Endothelial cell of umbilical vein (primary cell): Measurements from ENCODE around the gene LHPP. TPM values are rescaled to one million over a fixed set of nuclear protein-coding genes. Genes with fewer than 3 reads are reported as not detected.

ENCODE experiments used
- BruUV-seq: library from RNA; stranded (reverse); fragments of 400-500 nt; replicated peaks from 2 replicates; lab custom pipeline; 2021; lab: Mats Ljungman, UMichigan
- CTCF ChIA-PET: fragments of 300-600, 350-600 bp; sonication (Branson Sonifier 250); formaldehyde crosslinking; loops from one replicate; lab custom pipeline; 2021; ENCODE audit warnings: antibody characterized with exemption, inconsistent platforms; lab: Charles Lee
- POLR2A ChIA-PET: fragments of 300-600, 350-600 bp; sonication (Branson Sonifier 250); formaldehyde crosslinking; loops from one replicate; lab custom pipeline; 2021; ENCODE audit warnings: antibody characterized with exemption, inconsistent platforms; lab: Charles Lee
- DNase-seq: peaks from one replicate; pipeline ENCODE4 v3.0.0-alpha.2; 2011; ENCODE audit warnings: low read depth, low spot score
- FAIRE-seq: peaks from 2 replicates; lab custom pipeline; 2011; peaks lifted over from hg19 to GRCh38; lab: Jason Lieb, UNC
- H2AFZ ChIP-seq: 2 replicates; pipeline ENCODE4 v1.6.0; 2012; ENCODE audit warnings: low read depth, low read length, control low read depth, inconsistent platforms
- H3K27ac ChIP-seq: 2 replicates; pipeline ENCODE4 v1.5.1; 2011; ENCODE audit warnings: low read depth, mild to moderate bottlenecking, control low read depth, low read length, moderate library complexity; ENCODE audit not compliant: insufficient read depth
- H3K27me3 ChIP-seq, 2 experiments: 2 replicates each; pipeline versions ENCODE4 v1.6.0 to v1.6.1; 2011; ENCODE audit warnings: low read length in 2 of 2, mixed read lengths in 1 of 2; ENCODE audit not compliant: control insufficient read depth in 2 of 2, insufficient read depth in 2 of 2
- H3K36me3 ChIP-seq, 2 experiments: 2 replicates in 1 of 2; 3 replicates in 1 of 2; pipeline ENCODE4 v1.5.1; 2011; ENCODE audit warnings: low read length in 2 of 2, mild to moderate bottlenecking in 1 of 2, moderate library complexity in 1 of 2; ENCODE audit not compliant: control insufficient read depth in 2 of 2, insufficient read depth in 2 of 2; ENCODE audit errors: extremely low read depth in 1 of 2
- H3K4me1 ChIP-seq: 3 replicates; pipeline ENCODE4 v1.5.1; 2011; ENCODE audit warnings: mild to moderate bottlenecking, low read length; ENCODE audit not compliant: control insufficient read depth, insufficient read depth; ENCODE audit errors: extremely low read depth
- H3K4me2 ChIP-seq: 2 replicates; pipeline ENCODE4 v1.6.1; 2011; ENCODE audit warnings: low read length, control low read depth, mixed read lengths; ENCODE audit not compliant: insufficient read depth
- H3K4me3 ChIP-seq, 3 experiments: fragments of 200-600 bp in 1 of 3; sonication (generic), shearing (Covaris generic) in 1 of 3; replicated peaks in 1 of 3; 2 replicates each; pipeline ENCODE4 v1.5.1; 2011 to 2016; ENCODE audit warnings: control low read depth in 3 of 3, low read length in 3 of 3, mild to moderate bottlenecking in 2 of 3, inconsistent platforms in 1 of 3, low read depth in 1 of 3, moderate library complexity in 1 of 3; ENCODE audit not compliant: insufficient read depth in 1 of 3
- H3K79me2 ChIP-seq: 2 replicates; pipeline ENCODE4 v1.6.0; 2012; ENCODE audit warnings: low read length, inconsistent platforms; ENCODE audit not compliant: control insufficient read depth, insufficient read depth
- H3K9ac ChIP-seq: replicated peaks from 2 replicates; pipeline ENCODE3; 2011; ENCODE audit warnings: low read length, control low read depth; ENCODE audit not compliant: insufficient read depth; ENCODE audit errors: extremely low read depth
- H3K9me1 ChIP-seq: replicated peaks from 3 replicates; pipeline ENCODE4 v1.6.0; 2011; ENCODE audit warnings: mild to moderate bottlenecking, low read length; ENCODE audit not compliant: control insufficient read depth, insufficient read depth; ENCODE audit errors: extremely low read depth
- H3K9me3 ChIP-seq: replicated peaks from 2 replicates; pipeline ENCODE4 v1.5.1; 2012; ENCODE audit warnings: low read length, inconsistent platforms; ENCODE audit not compliant: control insufficient read depth, insufficient read depth
- H4K20me1 ChIP-seq: replicated peaks from 2 replicates; pipeline ENCODE3; 2011; ENCODE audit warnings: mild to moderate bottlenecking, low read length; ENCODE audit not compliant: control insufficient read depth, insufficient read depth; ENCODE audit errors: extremely low read depth
- EZH2 ChIP-seq: IDR thresholded peaks from 2 replicates; pipeline ENCODE4 v1.6.1; 2012; ENCODE audit warnings: borderline replicate concordance, low read depth, mild to moderate bottlenecking, moderate library complexity, low read length, inconsistent platforms; ENCODE audit not compliant: severe bottlenecking
- FOS ChIP-seq: IDR thresholded peaks from 2 replicates; pipeline ENCODE4 v1.6.1; 2011; ENCODE audit warnings: mild to moderate bottlenecking, low read length, moderate library complexity, borderline replicate concordance; ENCODE audit not compliant: insufficient read depth
- GATA2 ChIP-seq: IDR thresholded peaks from 2 replicates; pipeline ENCODE4 v1.7.0; 2011; ENCODE audit warnings: low read depth, mild to moderate bottlenecking, moderate library complexity, mixed read lengths, low read length; ENCODE audit not compliant: insufficient read length, insufficient read depth
- JUN ChIP-seq: IDR thresholded peaks from 2 replicates; pipeline ENCODE4 v1.6.1; 2011; ENCODE audit warnings: borderline replicate concordance, low read depth; ENCODE audit not compliant: insufficient read length, insufficient read depth
- MAX ChIP-seq: IDR thresholded peaks from 2 replicates; pipeline ENCODE4 v1.6.1; 2011; ENCODE audit not compliant: insufficient read depth, insufficient read length
- MYC ChIP-seq: IDR thresholded peaks from one replicate; pipeline ENCODE4 v1.6.1; 2011; ENCODE audit warnings: mild to moderate bottlenecking, low read depth, low read length
- POLR2A ChIP-seq: IDR thresholded peaks from 2 replicates; pipeline ENCODE4 v1.6.1; 2012; ENCODE audit warnings: low read depth, mild to moderate bottlenecking, control low read depth, low read length
- POLR2AphosphoS5 ChIP-seq: IDR thresholded peaks from 2 replicates; pipeline ENCODE4 v1.6.1; 2012; ENCODE audit warnings: low read depth, mild to moderate bottlenecking, control low read depth, low read length, moderate library complexity; ENCODE audit not compliant: insufficient read depth
- dilution Hi-C: fragments of 300-500 bp; cut with MboI; formaldehyde crosslinking; loops from one replicate; pipeline ENCODE4 v1.15.0; 2019; ENCODE audit warnings: low sequenced_read_pairs; ENCODE audit not compliant: extremely low pct_ligation_motif_present
- intact Hi-C: fragments of 100-400 bp; cut with micrococcal nuclease; formaldehyde crosslinking; loops from one replicate; pipeline ENCODE4 v1.10.0; 2022
- polyA plus RNA-seq, 4 experiments: library from polyadenylated mRNA; depleted of rRNA in 3 of 4; stranded (reverse) in 3 of 4; unstranded in 1 of 4; fragments of >200 nt; gene quantifications; 2 replicates each; pipeline versions ENCODE4 v1.2.1 to v1.2.3, GENCODE V29; 2011 to 2012; ENCODE audit warnings: missing spikeins in 1 of 4
- total RNA-seq: library from RNA; stranded (reverse); gene quantifications from 2 replicates; pipeline ENCODE4 v1.2.3, GENCODE V29; 2021
- TF ChIP-seq, protein P1 (sequence below), 2 donors: IDR thresholded peaks; 1 replicate in 1 of 2; 2 replicates in 1 of 2; pipeline ENCODE4 v1.5.1; 2011; ENCODE audit warnings: low read length in 2 of 2, mild to moderate bottlenecking in 2 of 2, moderate library complexity in 2 of 2, control low read depth in 1 of 2, inconsistent platforms in 1 of 2, low read depth in 1 of 2; ENCODE audit not compliant: insufficient read depth in 1 of 2; ENCODE audit errors: extremely low read depth in 1 of 2

LHPP gene
- total and polyA plus RNA-seq, 2 donors (not counting 3 experiments of a cell fraction or from before 2014, with no cell fraction given), result 5.8 to 11.2 TPM

DNA sequence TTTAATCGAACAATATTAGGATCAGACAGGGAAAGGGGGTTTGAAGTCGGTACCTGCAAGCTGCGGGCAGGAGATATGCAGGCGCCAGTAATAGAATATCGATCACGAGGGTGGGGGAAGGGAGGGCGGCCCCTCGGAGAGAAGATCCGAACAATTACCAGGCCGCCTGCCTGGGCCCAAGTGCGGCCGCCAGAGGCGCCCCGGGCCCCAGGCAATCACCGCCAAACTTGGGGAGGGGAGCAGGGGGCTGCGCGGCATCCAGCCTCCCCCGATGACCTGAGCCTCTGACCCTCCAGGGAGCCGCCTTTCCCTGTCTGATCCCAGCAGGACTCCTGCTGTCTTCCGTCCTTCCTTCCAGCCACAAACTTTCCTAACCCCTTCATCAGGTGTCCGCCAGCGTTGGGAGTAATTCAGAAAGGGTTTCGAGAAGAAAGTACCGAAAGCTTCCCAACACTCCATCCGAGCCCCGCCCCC is 12.9 kb upstream of the LHPP start:
- Histone ChIP-seq H3K4me3 (no peak overlapping the region), H3K9me1 (no peaks in the 10 kb centered on the region), H3K9me3 (no peaks in the 10 kb centered on the region), H3K36me3 (no peaks in the 10 kb centered on the region), H3K4me1 (peaks cover 2% of the 10 kb centered on the region), H3K4me2 (no peak overlapping the region), H3K27me3 (peaks cover 74 to 89% of the 10 kb centered on the region in 2 experiments), H4K20me1 (no peaks in the 10 kb centered on the region), H3K9ac (no peak overlapping the region), H3K27ac (no peak overlapping the region), H3K79me2 (no peaks in the 10 kb centered on the region), H2AFZ (no peak overlapping the region)
- DNase-seq, result no peak
- no TSS peak for BruUV-seq
- ChIA-PET POLR2A (no interaction called here), CTCF (no interaction called here)
- no peak for FAIRE-seq
- no peak for TF ChIP-seq MYC
- no peak for TF ChIP-seq POLR2A
- no peak for TF ChIP-seq MAX
- TF ChIP-seq JUN, result no peak
- TF ChIP-seq POLR2AphosphoS5, result no peak
- TF ChIP-seq FOS, result no peak
- no peak for TF ChIP-seq EZH2
- TF ChIP-seq GATA2, result no peak
- TF ChIP-seq, protein P1, sequence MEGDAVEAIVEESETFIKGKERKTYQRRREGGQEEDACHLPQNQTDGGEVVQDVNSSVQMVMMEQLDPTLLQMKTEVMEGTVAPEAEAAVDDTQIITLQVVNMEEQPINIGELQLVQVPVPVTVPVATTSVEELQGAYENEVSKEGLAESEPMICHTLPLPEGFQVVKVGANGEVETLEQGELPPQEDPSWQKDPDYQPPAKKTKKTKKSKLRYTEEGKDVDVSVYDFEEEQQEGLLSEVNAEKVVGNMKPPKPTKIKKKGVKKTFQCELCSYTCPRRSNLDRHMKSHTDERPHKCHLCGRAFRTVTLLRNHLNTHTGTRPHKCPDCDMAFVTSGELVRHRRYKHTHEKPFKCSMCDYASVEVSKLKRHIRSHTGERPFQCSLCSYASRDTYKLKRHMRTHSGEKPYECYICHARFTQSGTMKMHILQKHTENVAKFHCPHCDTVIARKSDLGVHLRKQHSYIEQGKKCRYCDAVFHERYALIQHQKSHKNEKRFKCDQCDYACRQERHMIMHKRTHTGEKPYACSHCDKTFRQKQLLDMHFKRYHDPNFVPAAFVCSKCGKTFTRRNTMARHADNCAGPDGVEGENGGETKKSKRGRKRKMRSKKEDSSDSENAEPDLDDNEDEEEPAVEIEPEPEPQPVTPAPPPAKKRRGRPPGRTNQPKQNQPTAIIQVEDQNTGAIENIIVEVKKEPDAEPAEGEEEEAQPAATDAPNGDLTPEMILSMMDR (IDR thresholded peaks at IDR 0.05; ENCODE audit: extremely low read depth in 1 of 2, insufficient read depth in 1 of 2, low read depth in 1 of 2, low read length in 2 of 2), result no peak
- dilution Hi-C loops (no loop called here), intact Hi-C loops (no loop called here)
